GM15510 (cell line): Measurements from ENCODE around the gene VSTM4.

Experiments
- POLR2A ChIP-seq: IDR thresholded peaks from 3 replicates; pipeline ENCODE4 v1.6.1; 2011; ENCODE audit warnings: borderline replicate concordance; ENCODE audit not compliant: insufficient read length; ENCODE audit errors: extremely low read depth

Gene VSTM4

GRCh38 chr10:49036638-49037037 lies 78.7 kb downstream of the VSTM4 start:
- no peak for TF ChIP-seq POLR2A

GRCh38 chr10:49035920-49036319 lies 79.4 kb downstream of the VSTM4 start:
- no peak for TF ChIP-seq POLR2A

- TF ChIP-seq POLR2A = no peak
Measured at GRCh38 chr10:49034925-49035324, 80.4 kb downstream of the VSTM4 start.

- no peak for TF ChIP-seq POLR2A
Measured at GRCh38 chr10:49033939-49034338, 81.4 kb downstream of the VSTM4 start.

- no peak for TF ChIP-seq POLR2A
Measured at GRCh38 chr10:49029666-49030065, 85.7 kb downstream of the VSTM4 start.

GRCh38 chr10:49028639-49029038 lies 86.7 kb downstream of the VSTM4 start:
- TF ChIP-seq POLR2A = no peak

GRCh38 chr10:49025347-49025983 lies 89.9 kb downstream of the VSTM4 start:
- TF ChIP-seq POLR2A = no peak

- no peak for TF ChIP-seq POLR2A
Measured at GRCh38 chr10:49024484-49024883, 90.8 kb downstream of the VSTM4 start.

GRCh38 chr10:49023752-49024151 lies 91.6 kb downstream of the VSTM4 start:
- no peak for TF ChIP-seq POLR2A

- TF ChIP-seq POLR2A = no peak
Measured at GRCh38 chr10:49023071-49023470, 92.3 kb downstream of the VSTM4 start.

- TF ChIP-seq POLR2A = no peak
Measured at GRCh38 chr10:49021685-49022084, 93.6 kb downstream of the VSTM4 start.

GRCh38 chr10:49015700-49016099 lies 99.6 kb downstream of the VSTM4 start:
- TF ChIP-seq POLR2A = no peak

- TF ChIP-seq POLR2A = no peak
Measured at GRCh38 chr10:49012603-49013002, 102.7 kb downstream of the VSTM4 start.

- no peak for TF ChIP-seq POLR2A
Measured at GRCh38 chr10:49011756-49012155, 103.6 kb downstream of the VSTM4 start.

GRCh38 chr10:49010865-49011264 lies 104.5 kb downstream of the VSTM4 start:
- TF ChIP-seq POLR2A = no peak

- no peak for TF ChIP-seq POLR2A
Measured at GRCh38 chr10:49010295-49010694, 105.0 kb downstream of the VSTM4 start.
